GM12872 (cell line): Measurements from ENCODE around the gene CDK4.

ENCODE experiments used
- CTCF ChIP-seq: IDR thresholded peaks from 3 replicates; pipeline ENCODE4 v1.5.1; 2011; ENCODE audit warnings: low read depth, mild to moderate bottlenecking, low read length, moderate library complexity; ENCODE audit not compliant: insufficient read depth

CDK4 gene

DNA sequence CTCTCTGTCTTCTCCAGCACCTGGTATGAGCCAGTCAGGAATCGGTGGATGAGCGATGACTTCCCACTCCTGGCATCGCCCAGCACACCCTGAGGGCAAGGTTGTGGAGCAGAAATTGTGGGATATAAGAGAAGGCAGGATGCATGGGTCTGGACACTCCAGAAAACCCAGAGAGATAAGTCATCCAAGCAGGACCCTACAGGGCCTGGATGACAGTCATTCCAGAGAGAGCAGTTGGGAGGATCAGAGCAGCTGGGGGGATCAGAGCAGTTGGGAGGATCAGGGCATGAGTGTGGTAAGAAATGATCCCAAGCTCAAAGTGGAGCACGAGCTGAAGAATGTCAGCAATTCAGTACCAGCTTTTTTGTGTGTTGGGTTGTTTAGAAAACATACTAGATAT lies 17.5 kb downstream of the CDK4 start:
- no peak for TF ChIP-seq CTCF

- no peak for TF ChIP-seq CTCF
Observed at GRCh38 chr12:57733928-57734327, 18.2 kb downstream of the CDK4 start.

DNA sequence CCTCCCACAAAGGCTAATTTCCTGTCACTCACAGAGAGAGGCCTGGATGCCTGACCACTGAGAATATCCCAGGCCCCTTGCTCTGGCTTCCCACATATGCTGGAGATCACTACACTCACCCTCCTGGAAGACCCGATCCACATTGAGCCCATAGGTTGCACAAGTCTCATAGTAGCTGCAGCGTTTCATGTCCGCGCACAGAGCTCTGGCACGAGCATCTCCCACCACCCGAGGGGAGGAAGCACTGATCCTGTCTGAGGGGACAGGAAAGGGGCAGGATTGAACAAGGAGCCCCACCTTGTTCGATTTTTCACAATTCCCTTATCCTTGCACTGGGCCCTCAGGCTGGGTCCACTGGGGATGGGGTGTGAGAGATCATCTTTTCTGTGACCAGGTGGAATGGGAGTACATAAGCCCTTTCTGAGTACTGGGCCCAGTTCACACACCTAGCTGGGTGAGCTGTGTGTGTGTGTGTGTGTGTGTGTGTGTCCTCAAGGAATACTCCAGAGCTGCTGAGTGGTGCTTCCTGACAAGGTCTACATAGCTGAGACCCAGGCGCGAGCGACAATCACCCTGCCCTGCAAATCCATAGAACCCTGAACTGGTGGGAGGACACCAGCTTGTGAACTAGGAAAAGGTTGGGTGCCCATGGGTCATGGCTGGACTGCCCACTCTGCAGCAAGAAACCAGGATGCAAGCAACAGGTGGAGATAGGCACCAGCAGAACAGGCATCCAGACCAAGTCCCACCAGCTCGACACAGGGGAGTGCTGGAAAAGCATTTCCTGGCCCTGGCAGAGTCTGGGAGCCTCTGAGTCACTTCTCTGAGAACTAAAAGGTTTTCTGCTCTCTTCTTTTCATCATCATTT lies 19.1 kb downstream of the CDK4 start:
- TF ChIP-seq CTCF, result no peak

GRCh38 chr12:57732270-57732669 lies 19.8 kb downstream of the CDK4 start:
- no peak for TF ChIP-seq CTCF

- no peak for TF ChIP-seq CTCF
Observed at GRCh38 chr12:57731411-57732080, 20.6 kb downstream of the CDK4 start.

GRCh38 chr12:57730336-57731067 lies 21.6 kb downstream of the CDK4 start:
- no peak for TF ChIP-seq CTCF

GRCh38 chr12:57729321-57729844 lies 22.7 kb downstream of the CDK4 start:
- no peak for TF ChIP-seq CTCF
